K562 (cell line): ENCODE results near the gene RNASE3. TPM values are rescaled to one million over a fixed set of nuclear protein-coding genes. Genes with fewer than 3 reads are reported as not detected.

Source experiments
- EGR1 ChIP-seq: fragments of 450-650 bp; conservative IDR thresholded peaks from 2 replicates; pipeline ENCODE4 v1.6.1; 2017; ENCODE audit warnings: mild to moderate bottlenecking
- FOSL1 ChIP-seq: fragments of 200-800 bp; sonication (Bioruptor generic); conservative IDR thresholded peaks from 2 replicates; pipeline ENCODE4 v1.6.1; 2016; ENCODE audit warnings: missing genetic modification characterization, missing compliant biosample characterization
- HCFC1 ChIP-seq: IDR thresholded peaks from 2 replicates; pipeline ENCODE4 v1.6.1; 2012; ENCODE audit warnings: low read depth, low read length, improper control_type of control experiment
- KDM1A ChIP-seq, 2 experiments: fragments of 450-650 bp; IDR thresholded peaks; 2 replicates each; pipeline ENCODE4 v1.6.1; 2016; ENCODE audit warnings: mild to moderate bottlenecking in 2 of 2
- KLF16 ChIP-seq: IDR thresholded peaks from 2 replicates; pipeline ENCODE4 v1.6.1; 2016; ENCODE audit warnings: antibody characterized with exemption
- MCM3 ChIP-seq: fragments of 450-650 bp; IDR thresholded peaks from 2 replicates; pipeline ENCODE4 v1.6.1; 2016
- MEIS2 ChIP-seq: fragments of 450-650 bp; IDR thresholded peaks from 2 replicates; pipeline ENCODE4 v1.6.1; 2014; ENCODE audit warnings: mild to moderate bottlenecking; ENCODE audit not compliant: partially characterized antibody
- NFE2 ChIP-seq: IDR thresholded peaks from 2 replicates; pipeline ENCODE4 v1.6.1; 2014; ENCODE audit warnings: antibody characterized with exemption, low read depth
- PHB2 ChIP-seq: fragments of 450-650 bp; IDR thresholded peaks from 2 replicates; pipeline ENCODE4 v1.6.1; 2017; ENCODE audit warnings: low read depth
- SMARCE1 ChIP-seq: fragments of 450-650 bp; IDR thresholded peaks from 2 replicates; pipeline ENCODE4 v1.7.1; 2016; ENCODE audit warnings: mild to moderate bottlenecking
- ZBTB8A ChIP-seq: fragments of 450-650 bp; IDR thresholded peaks from 2 replicates; pipeline ENCODE4 v1.6.1; 2018; ENCODE audit warnings: mild to moderate bottlenecking, moderate library complexity; ENCODE audit not compliant: partially characterized antibody
- ZNF224 ChIP-seq: sonication (generic); formaldehyde crosslinking; IDR thresholded peaks from 2 replicates; pipeline ENCODE4 v1.8.0; 2022; ENCODE audit warnings: mild to moderate bottlenecking, missing genetic modification reagents
- ZNF512 ChIP-seq: IDR thresholded peaks from 2 replicates; pipeline ENCODE4 v1.6.1; 2016; ENCODE audit warnings: missing genetic modification characterization, missing compliant biosample characterization
- polyA plus RNA-seq, 8 experiments: library from polyadenylated mRNA; depleted of rRNA in 4 of 8; stranded (reverse) in 5 of 8; unstranded in 3 of 8; fragments of >200 nt; fragmentation: Nextera tagmentation in 2 of 8; fragmentation: Illumina TruSeq in 1 of 8; extraction: Ambion mirVana in 2 of 8; extraction: Trizol in 1 of 8; gene quantifications; 2 replicates each; pipeline versions ENCODE4 v1.2.1 to v1.2.3, GENCODE V29; 2011 to 2014; ENCODE audit warnings: inconsistent platforms in 1 of 8, missing spikeins in 1 of 8
- total RNA-seq, 7 experiments: library from RNA; depleted of rRNA in 6 of 7; stranded (reverse); fragments of >200 nt in 6 of 7; fragmentation: Illumina TruSeq in 2 of 7; extraction: Trizol in 2 of 7; gene quantifications; 2 replicates each; pipeline versions ENCODE4 v1.2.1 to v1.2.3, GENCODE V29; 2011 to 2021; ENCODE audit warnings: low replicate concordance in 1 of 7
- TF ChIP-seq, protein P1 (sequence below): fragments of 250-450 bp; sonication (Bioruptor Pico); IDR thresholded peaks from 2 replicates; pipeline ENCODE4 v1.5.0; 2020; ENCODE audit warnings: mild to moderate bottlenecking, borderline replicate concordance
- TF ChIP-seq, protein P2 (sequence below): fragments of 200-600 bp; sonication (generic); IDR thresholded peaks from one replicate; pipeline ENCODE4 v1.6.1; 2012; ENCODE audit warnings: mild to moderate bottlenecking, low read depth, low read length, inconsistent platforms

RNASE3 gene
- total and polyA plus RNA-seq, 9 of the 15 experiments (the other 6 are each of a cell fraction or from before 2014, with no cell fraction given), result not detected

GRCh38 chr14:20848316-20848954 lies 42.8 kb upstream of the RNASE3 start (continued):
- TF ChIP-seq ZNF512 (no peak), HCFC1 (no peak), ZBTB8A (no peak), PHB2 (no peak), MCM3 (no peak), KDM1A (IDR thresholded peaks at IDR 0.05) (peak; percentile 11 to 34; a peak in 1 of 4 replicates), KLF16 (no peak), MEIS2 (peak; percentile 57), NFE2 (0 out of 2 replicates have a peak, but pooled peaks have one; percentile 17), FOSL1 (peak; percentile 66), EGR1 (no peak), SMARCE1 (0 out of 2 replicates have a peak, but pooled peaks have one; percentile 32), ZNF224 (CRISPR knock-in tag) (no peak)
- TF ChIP-seq, protein P1, sequence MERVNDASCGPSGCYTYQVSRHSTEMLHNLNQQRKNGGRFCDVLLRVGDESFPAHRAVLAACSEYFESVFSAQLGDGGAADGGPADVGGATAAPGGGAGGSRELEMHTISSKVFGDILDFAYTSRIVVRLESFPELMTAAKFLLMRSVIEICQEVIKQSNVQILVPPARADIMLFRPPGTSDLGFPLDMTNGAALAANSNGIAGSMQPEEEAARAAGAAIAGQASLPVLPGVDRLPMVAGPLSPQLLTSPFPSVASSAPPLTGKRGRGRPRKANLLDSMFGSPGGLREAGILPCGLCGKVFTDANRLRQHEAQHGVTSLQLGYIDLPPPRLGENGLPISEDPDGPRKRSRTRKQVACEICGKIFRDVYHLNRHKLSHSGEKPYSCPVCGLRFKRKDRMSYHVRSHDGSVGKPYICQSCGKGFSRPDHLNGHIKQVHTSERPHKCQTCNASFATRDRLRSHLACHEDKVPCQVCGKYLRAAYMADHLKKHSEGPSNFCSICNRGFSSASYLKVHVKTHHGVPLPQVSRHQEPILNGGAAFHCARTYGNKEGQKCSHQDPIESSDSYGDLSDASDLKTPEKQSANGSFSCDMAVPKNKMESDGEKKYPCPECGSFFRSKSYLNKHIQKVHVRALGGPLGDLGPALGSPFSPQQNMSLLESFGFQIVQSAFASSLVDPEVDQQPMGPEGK (CRISPR knock-in tag), result no peak
- TF ChIP-seq, protein P2, sequence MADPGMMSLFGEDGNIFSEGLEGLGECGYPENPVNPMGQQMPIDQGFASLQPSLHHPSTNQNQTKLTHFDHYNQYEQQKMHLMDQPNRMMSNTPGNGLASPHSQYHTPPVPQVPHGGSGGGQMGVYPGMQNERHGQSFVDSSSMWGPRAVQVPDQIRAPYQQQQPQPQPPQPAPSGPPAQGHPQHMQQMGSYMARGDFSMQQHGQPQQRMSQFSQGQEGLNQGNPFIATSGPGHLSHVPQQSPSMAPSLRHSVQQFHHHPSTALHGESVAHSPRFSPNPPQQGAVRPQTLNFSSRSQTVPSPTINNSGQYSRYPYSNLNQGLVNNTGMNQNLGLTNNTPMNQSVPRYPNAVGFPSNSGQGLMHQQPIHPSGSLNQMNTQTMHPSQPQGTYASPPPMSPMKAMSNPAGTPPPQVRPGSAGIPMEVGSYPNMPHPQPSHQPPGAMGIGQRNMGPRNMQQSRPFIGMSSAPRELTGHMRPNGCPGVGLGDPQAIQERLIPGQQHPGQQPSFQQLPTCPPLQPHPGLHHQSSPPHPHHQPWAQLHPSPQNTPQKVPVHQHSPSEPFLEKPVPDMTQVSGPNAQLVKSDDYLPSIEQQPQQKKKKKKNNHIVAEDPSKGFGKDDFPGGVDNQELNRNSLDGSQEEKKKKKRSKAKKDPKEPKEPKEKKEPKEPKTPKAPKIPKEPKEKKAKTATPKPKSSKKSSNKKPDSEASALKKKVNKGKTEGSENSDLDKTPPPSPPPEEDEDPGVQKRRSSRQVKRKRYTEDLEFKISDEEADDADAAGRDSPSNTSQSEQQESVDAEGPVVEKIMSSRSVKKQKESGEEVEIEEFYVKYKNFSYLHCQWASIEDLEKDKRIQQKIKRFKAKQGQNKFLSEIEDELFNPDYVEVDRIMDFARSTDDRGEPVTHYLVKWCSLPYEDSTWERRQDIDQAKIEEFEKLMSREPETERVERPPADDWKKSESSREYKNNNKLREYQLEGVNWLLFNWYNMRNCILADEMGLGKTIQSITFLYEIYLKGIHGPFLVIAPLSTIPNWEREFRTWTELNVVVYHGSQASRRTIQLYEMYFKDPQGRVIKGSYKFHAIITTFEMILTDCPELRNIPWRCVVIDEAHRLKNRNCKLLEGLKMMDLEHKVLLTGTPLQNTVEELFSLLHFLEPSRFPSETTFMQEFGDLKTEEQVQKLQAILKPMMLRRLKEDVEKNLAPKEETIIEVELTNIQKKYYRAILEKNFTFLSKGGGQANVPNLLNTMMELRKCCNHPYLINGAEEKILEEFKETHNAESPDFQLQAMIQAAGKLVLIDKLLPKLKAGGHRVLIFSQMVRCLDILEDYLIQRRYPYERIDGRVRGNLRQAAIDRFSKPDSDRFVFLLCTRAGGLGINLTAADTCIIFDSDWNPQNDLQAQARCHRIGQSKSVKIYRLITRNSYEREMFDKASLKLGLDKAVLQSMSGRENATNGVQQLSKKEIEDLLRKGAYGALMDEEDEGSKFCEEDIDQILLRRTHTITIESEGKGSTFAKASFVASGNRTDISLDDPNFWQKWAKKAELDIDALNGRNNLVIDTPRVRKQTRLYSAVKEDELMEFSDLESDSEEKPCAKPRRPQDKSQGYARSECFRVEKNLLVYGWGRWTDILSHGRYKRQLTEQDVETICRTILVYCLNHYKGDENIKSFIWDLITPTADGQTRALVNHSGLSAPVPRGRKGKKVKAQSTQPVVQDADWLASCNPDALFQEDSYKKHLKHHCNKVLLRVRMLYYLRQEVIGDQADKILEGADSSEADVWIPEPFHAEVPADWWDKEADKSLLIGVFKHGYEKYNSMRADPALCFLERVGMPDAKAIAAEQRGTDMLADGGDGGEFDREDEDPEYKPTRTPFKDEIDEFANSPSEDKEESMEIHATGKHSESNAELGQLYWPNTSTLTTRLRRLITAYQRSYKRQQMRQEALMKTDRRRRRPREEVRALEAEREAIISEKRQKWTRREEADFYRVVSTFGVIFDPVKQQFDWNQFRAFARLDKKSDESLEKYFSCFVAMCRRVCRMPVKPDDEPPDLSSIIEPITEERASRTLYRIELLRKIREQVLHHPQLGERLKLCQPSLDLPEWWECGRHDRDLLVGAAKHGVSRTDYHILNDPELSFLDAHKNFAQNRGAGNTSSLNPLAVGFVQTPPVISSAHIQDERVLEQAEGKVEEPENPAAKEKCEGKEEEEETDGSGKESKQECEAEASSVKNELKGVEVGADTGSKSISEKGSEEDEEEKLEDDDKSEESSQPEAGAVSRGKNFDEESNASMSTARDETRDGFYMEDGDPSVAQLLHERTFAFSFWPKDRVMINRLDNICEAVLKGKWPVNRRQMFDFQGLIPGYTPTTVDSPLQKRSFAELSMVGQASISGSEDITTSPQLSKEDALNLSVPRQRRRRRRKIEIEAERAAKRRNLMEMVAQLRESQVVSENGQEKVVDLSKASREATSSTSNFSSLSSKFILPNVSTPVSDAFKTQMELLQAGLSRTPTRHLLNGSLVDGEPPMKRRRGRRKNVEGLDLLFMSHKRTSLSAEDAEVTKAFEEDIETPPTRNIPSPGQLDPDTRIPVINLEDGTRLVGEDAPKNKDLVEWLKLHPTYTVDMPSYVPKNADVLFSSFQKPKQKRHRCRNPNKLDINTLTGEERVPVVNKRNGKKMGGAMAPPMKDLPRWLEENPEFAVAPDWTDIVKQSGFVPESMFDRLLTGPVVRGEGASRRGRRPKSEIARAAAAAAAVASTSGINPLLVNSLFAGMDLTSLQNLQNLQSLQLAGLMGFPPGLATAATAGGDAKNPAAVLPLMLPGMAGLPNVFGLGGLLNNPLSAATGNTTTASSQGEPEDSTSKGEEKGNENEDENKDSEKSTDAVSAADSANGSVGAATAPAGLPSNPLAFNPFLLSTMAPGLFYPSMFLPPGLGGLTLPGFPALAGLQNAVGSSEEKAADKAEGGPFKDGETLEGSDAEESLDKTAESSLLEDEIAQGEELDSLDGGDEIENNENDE, result no peak
